ENCODE data around the gene DBN1.

Gene DBN1

DNA sequence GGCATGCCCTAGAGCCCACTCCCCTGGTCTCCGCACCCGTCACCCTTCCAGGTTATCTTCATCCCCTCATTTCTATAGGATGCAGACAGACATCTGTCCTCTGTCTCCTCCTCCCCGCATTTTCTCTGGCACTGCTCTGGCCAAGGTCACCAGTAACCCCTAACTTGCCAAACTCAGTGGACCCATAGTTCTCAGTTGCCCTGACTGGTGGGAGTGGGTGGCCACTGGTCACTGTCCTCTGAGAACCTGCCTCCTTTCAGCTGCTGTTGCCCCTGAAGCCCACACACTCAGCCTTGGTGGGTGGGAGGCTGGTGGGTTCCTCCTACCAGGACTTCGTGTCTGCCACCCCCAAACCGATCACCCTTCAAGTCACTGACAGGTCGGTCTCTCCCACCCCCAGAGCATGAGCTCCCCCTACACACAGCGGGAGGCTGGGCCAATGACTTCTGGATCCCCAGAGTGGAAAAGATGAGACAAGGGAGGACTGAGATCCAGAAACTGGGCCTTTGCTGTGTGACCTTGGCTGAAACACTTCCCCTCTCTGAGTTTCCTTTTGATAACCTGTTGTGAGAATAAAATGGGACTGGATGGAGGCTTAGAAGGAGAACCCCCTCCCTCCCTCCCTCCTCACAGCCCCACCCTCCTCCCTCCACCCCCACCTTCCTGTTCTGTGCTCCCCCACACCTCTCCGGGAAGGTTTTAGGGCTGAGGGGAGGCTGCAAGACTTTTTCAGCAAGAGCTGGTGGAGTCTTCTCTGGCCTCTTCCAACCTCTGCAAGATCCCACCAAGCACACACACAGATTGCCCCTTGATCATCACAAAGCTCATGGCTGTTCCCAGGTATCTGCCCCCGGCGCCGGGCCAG, 2.4 kb upstream of the DBN1 start:
- H2AFZ ChIP-seq (ENCODE audit: low read depth, low read length), result no peak overlapping the region
- TF ChIP-seq, protein P1, sequence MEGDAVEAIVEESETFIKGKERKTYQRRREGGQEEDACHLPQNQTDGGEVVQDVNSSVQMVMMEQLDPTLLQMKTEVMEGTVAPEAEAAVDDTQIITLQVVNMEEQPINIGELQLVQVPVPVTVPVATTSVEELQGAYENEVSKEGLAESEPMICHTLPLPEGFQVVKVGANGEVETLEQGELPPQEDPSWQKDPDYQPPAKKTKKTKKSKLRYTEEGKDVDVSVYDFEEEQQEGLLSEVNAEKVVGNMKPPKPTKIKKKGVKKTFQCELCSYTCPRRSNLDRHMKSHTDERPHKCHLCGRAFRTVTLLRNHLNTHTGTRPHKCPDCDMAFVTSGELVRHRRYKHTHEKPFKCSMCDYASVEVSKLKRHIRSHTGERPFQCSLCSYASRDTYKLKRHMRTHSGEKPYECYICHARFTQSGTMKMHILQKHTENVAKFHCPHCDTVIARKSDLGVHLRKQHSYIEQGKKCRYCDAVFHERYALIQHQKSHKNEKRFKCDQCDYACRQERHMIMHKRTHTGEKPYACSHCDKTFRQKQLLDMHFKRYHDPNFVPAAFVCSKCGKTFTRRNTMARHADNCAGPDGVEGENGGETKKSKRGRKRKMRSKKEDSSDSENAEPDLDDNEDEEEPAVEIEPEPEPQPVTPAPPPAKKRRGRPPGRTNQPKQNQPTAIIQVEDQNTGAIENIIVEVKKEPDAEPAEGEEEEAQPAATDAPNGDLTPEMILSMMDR (IDR thresholded peaks at IDR 0.05; ENCODE audit: borderline replicate concordance, extremely low read depth, low read length, poor library complexity, severe bottlenecking), result no peak
- no peak for TF ChIP-seq EZH2 (IDR thresholded peaks at IDR 0.05; ENCODE audit: borderline replicate concordance, low read depth, low read length, severe bottlenecking)
- H4K20me1 ChIP-seq (ENCODE audit: insufficient read depth, low read length), result peaks cover 29% of the 10 kb centered on the region
- H3K4me3 ChIP-seq (ENCODE audit: low read depth in 1 of 2, low read length in 2 of 2), result no peak overlapping the region
- ATAC-seq (ENCODE audit: insufficient read depth, low read depth) (no peak), DNase-seq (no peak)
- H3K27ac ChIP-seq (ENCODE audit: low read length), result no peak overlapping the region
- no peak overlapping the region for H3K4me2 ChIP-seq (ENCODE audit: insufficient read depth, low read length)
- H3K4me1 ChIP-seq (ENCODE audit: insufficient read depth, low read length), result peaks cover 23% of the 10 kb centered on the region
- H3K9me3 ChIP-seq (ENCODE audit: insufficient read depth, low read length, severe bottlenecking), result no peaks in the 10 kb centered on the region
- no peak overlapping the region for H3K9ac ChIP-seq (ENCODE audit: low read depth, low read length)
- H3K27me3 ChIP-seq (ENCODE audit: insufficient read depth, low read length, poor library complexity), result peaks cover 5% of the 10 kb centered on the region
- H3K36me3 ChIP-seq (ENCODE audit: insufficient read depth, low read length), result peaks cover 17% of the 10 kb centered on the region
- H3K79me2 ChIP-seq (ENCODE audit: insufficient read depth, low read length), result peaks cover 20% of the 10 kb centered on the region

DNA sequence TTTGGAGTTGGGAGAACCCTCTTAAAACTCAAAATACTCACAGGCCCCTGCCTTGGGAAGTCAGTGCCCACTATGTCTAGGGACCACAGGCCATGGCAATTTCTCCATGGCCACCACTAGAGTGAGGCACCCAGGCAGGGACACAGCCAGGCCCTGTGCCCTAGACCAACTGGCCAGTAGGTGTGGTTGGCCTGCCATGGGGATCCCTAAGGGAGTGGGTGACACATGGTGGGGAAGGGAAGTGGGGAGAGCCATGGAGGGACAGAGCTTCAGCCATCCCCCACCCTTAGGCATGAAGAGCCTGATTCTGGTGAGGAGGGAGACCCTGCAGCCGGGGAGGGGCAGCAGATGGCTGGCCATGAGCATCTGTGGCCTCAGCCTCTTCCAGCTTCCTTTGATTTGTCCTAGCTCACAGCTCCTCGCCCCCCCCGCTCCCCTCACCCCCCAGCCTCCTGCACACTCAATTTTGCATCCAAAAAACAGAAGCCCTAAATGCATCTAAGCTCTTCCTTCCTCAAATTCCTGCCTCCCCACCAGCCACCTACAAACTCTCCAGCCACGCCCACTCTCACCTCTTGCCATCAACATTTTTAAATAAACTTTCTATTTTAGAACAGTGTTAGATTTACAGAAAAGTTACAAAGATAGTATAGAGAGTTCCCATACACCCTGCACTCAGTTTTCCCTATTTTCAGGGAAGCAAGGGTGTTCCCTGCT, 1.6 kb upstream of the DBN1 start:
- peaks cover 18% of the 10 kb centered on the region for H3K36me3 ChIP-seq (ENCODE audit: insufficient read depth, low read length)
- no peak overlapping the region for H3K4me3 ChIP-seq (ENCODE audit: low read depth in 1 of 2, low read length in 2 of 2)
- peaks cover 5% of the 10 kb centered on the region for H3K27me3 ChIP-seq (ENCODE audit: insufficient read depth, low read length, poor library complexity)
- H3K4me1 ChIP-seq (ENCODE audit: insufficient read depth, low read length), result peaks cover 24% of the 10 kb centered on the region
- H2AFZ ChIP-seq (ENCODE audit: low read depth, low read length), result no peak overlapping the region
- ATAC-seq (ENCODE audit: insufficient read depth, low read depth), result no peak
- TF ChIP-seq, protein P1 (IDR thresholded peaks at IDR 0.05; ENCODE audit: borderline replicate concordance, extremely low read depth, low read length, poor library complexity, severe bottlenecking), result no peak
- TF ChIP-seq EZH2 (IDR thresholded peaks at IDR 0.05; ENCODE audit: borderline replicate concordance, low read depth, low read length, severe bottlenecking), result no peak
- H3K27ac ChIP-seq (ENCODE audit: low read length), result no peak overlapping the region
- H3K9me3 ChIP-seq (ENCODE audit: insufficient read depth, low read length, severe bottlenecking), result no peaks in the 10 kb centered on the region
- H3K79me2 ChIP-seq (ENCODE audit: insufficient read depth, low read length), result peaks cover 26% of the 10 kb centered on the region
- peaks cover 37% of the 10 kb centered on the region for H4K20me1 ChIP-seq (ENCODE audit: insufficient read depth, low read length)
- no peak overlapping the region for H3K4me2 ChIP-seq (ENCODE audit: insufficient read depth, low read length)
- no peak overlapping the region for H3K9ac ChIP-seq (ENCODE audit: low read depth, low read length)
- DNase-seq, result no peak

DNA sequence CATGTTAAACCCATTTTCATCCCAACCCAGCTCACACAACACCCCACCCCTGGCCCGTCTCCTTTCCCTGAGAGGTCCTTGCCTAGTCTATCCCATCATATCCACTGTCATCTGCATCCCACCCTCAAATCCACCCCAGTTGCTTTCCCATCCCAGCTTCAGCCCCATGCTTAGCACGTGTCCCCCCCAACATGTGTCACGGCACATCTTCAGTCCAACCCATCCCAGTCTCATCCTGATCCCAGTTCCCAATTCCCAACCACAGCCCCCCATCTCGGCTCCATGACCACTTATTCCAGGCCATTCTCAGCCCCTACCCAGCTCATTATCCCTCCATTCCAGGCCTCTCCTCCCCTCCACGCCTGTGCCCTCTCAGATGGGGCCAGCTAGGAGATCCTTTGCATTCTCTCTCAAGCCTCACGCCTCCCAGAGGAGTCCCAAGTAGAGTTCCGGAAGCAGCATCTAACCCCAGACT, 605 bp upstream of the DBN1 start:
- peaks cover 24% of the 10 kb centered on the region for H3K4me1 ChIP-seq (ENCODE audit: insufficient read depth, low read length)
- no peak overlapping the region for H3K9ac ChIP-seq (ENCODE audit: low read depth, low read length)
- 0 out of 4 replicates have a peak overlapping the region, but pooled peaks of 1 of the 2 experiments have one; percentile 82 for H3K4me3 ChIP-seq (ENCODE audit: low read depth in 1 of 2, low read length in 2 of 2)
- peaks cover 22% of the 10 kb centered on the region for H3K36me3 ChIP-seq (ENCODE audit: insufficient read depth, low read length)
- ATAC-seq (ENCODE audit: insufficient read depth, low read depth) (no peak), DNase-seq (no peak)
- H4K20me1 ChIP-seq (ENCODE audit: insufficient read depth, low read length), result peaks cover 46% of the 10 kb centered on the region
- H3K79me2 ChIP-seq (ENCODE audit: insufficient read depth, low read length), result peaks cover 34% of the 10 kb centered on the region
- peak overlapping the region; percentile 38; the same call in 1 of the 2 replicates for H2AFZ ChIP-seq (ENCODE audit: low read depth, low read length)
- H3K27ac ChIP-seq (ENCODE audit: low read length), result no peak overlapping the region
- no peaks in the 10 kb centered on the region for H3K9me3 ChIP-seq (ENCODE audit: insufficient read depth, low read length, severe bottlenecking)
- H3K27me3 ChIP-seq (ENCODE audit: insufficient read depth, low read length, poor library complexity), result peaks cover 5% of the 10 kb centered on the region
- TF ChIP-seq EZH2 (IDR thresholded peaks at IDR 0.05; ENCODE audit: borderline replicate concordance, low read depth, low read length, severe bottlenecking), result no peak
- TF ChIP-seq, protein P1 (IDR thresholded peaks at IDR 0.05; ENCODE audit: borderline replicate concordance, extremely low read depth, low read length, poor library complexity, severe bottlenecking), result no peak
- H3K4me2 ChIP-seq (ENCODE audit: insufficient read depth, low read length), result peak overlapping the region; percentile 96
